ENCODE results near the gene PROSER2.

GRCh38 chr10:11805792-11806191 lies 17.4 kb upstream of the PROSER2 start:
- TF ChIP-seq CTCF (IDR thresholded peaks at IDR 0.05) (no peak), POLR2A (IDR thresholded peaks at IDR 0.05) (no peak)
